DMS 273 (cell line): ENCODE results near the gene PNMA8C.

ENCODE experiments used
- DNase-seq: peaks from one replicate; lab custom pipeline; 2025; ENCODE audit not compliant: unreplicated experiment; lab: John Stamatoyannopoulos, UW

The PNMA8C gene

DNA sequence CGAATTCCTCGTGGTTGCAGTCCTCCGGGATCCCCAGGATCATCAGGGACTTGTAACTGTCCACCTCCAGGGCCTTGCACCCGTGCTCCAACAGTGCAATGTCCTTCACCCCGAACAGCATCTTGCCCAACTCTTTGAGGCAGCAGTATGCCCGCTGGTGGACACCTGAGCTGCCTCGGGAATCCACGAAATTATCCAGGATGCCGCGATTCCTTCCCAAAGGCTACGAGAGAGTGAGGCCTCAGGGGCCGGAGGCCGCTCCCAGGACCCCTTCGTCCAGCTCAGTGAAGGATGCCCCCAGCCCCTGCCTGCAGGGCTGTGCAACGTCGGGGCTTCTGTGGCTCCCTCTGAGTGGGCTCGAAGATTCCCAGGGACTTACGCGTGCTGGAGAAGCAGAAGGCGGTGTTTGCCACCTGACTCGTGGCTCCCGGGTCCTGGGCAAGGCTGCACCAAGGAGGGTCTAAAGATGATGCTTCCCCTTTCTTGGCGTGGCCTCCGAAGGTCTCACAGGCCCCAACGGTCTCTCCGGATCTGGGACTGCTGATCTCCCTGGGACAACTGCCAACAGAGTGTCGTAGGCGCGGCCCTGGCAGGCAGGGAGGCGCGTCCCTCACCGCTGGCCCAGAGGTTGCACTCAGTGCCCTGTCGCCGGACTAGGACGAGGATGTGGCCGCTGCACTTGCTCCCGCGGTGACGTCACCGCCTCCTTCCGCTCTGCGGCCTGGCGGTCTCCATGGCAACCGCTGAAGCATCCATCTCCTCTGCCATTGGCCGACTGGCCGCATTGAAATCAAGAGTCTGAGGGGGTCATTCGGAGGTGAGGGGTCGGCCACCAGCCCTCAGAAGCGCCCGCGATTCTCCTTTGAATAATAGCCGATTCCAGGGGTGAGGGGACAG lies at the start of gene PNMA8C:
Gene PNMA8C, minus strand, starts transcription at position 698 of the 897 bp plus-strand sequence. Its CDS starts 577 bp downstream, at position 121.
- peak; percentile 79 for DNase-seq

DNA sequence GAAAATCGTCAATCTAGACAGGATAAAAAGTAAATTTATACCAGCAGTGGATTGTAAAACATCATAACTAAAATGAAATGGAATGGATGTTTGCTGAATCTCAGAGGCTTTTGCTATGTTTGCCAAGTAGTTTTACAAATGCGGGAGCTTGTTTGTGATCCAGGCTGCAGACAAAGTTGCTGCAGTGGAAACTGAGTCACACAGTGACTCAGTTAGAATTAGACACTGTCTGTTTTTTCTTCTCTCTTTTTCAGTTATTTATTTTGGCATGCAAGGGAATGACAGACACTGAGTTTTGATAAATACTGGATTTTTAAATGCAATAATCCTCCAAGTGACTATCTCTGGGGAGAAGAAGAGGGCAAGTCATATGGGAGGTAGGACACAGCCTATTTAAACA lies 47.2 kb upstream of the PNMA8C start:
- no peak for DNase-seq

DNA sequence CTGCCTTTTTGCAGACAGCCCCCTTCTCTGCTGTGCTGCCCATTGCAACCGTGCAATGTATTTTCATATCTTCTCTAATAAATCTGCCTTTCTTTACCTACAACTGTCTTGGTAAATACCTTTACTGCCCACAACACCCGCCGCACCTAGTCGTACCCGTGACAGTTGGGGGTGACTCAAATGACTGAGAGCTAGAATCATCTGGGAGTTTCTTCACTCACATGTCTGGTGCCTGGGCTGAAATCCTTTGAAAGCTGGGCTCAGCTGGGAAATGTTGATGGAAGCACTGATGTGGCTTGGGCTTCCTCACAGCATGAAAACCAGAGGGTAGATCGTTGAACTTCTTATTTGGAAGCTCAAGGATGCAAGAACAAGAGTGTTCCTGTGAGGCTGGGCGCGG lies 45.5 kb upstream of the PNMA8C start:
- no peak for DNase-seq

DNA sequence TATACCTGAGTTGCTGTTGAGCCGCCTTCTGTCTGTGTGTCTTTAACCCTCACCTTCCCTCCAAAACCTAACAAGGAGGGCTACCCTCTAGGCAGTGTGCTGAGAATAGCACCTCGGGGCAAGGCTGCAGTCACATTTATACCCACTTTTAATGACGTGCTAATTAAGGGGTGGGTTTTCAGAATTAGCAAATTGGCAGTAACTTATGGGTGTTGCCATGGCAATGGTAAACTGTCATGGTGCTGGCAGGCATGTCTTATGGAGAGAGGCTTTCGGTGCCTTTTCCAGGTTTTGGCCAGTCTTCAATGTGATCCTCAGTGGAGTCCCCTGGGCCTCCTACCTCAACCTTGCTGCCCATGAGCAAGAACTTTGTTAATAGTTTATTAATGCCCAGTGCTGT lies 43.9 kb upstream of the PNMA8C start:
- no peak for DNase-seq

DNA sequence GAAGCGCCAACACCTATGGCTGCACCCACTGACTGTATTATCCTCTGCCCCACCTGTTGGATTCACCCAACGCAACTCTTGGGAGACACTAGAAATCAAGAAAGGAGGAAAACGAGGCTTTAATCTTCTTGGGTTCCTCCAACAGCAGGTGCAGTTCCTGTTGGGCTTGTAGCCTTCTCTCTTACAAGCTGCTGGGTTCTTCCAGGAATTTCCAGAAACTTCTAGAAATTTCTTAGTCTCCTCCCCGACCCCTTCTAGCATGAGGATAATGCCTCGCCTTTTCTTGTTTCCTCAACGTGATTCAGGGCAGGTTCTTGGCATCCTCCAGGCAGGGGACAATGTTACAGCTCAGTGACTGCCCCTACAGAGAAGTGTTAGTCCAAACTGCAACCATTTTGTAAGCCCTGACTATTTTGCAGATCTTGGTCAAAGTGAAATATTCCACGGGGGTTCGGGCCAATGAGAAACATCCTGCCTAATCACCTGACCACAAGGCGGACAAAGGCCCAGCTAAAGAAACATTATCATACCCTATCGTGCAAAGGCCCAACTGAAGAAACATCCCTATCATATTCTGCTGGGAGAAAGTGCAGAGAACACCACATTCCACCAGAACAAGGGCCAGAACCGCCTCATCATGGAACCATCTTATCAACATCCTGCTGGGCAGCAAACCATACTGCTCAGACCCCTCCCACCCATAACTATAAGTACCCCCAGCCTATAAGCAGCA lies 43.2 kb upstream of the PNMA8C start:
- DNase-seq: no peak

DNA sequence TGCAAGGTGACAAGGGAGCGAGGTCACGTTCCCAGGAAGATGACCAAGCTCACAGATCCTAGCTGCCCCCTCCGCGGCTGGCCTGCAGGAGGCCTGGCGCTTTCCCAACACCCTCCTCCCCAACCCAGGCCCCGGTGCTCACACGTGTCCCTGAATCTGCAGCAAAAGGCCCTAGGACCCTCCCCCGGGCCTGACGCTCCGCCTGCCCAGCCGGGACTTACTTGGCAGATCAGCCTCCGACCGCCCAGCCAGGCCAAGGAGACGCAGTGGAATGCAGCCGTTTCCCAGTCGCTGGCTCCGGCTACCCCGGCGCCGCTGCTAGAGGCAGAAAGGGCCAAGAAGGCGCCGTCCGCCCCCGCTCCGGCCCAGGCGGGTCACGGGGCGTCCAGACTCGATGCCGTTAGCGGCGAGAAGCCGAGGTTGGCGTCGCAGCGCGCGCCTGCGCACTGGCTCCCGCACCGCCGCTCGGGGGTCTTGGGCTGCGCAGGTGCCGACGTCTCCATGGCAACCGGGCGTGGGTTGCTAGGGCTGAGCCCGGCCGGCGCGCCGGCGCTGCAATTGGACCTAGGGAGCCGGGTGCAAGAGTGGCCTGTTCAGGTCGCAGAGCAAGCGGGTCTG lies 42.5 kb upstream of the PNMA8C start, which contains the start of gene PNMA8A:
Gene PNMA8A, minus strand, starts transcription at position 448 of the 618 bp plus-strand sequence. CDS start 528 bp downstream, outside the sequence.
- DNase-seq: peak; percentile 92

DNA sequence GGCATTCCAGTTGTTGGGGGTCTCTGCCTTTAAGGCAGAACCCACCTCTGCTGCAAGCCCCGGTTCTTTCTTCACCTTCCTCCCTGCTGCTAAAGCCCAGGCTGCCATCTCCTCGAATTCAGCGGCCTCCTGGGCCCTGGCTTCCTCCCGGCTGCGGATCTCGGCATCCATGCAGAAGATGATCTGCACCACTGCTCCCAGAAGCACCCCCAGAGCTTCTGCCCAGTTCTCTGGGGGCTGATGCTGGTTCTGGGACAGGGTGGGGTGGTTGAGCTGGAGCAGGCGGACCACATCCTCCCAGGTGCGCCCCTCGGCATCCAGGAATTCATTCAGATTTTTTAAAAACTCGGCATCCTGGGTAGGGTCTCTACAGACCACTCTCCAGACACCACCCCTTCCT lies 41.6 kb upstream of the PNMA8C start:
- no peak for DNase-seq

DNA sequence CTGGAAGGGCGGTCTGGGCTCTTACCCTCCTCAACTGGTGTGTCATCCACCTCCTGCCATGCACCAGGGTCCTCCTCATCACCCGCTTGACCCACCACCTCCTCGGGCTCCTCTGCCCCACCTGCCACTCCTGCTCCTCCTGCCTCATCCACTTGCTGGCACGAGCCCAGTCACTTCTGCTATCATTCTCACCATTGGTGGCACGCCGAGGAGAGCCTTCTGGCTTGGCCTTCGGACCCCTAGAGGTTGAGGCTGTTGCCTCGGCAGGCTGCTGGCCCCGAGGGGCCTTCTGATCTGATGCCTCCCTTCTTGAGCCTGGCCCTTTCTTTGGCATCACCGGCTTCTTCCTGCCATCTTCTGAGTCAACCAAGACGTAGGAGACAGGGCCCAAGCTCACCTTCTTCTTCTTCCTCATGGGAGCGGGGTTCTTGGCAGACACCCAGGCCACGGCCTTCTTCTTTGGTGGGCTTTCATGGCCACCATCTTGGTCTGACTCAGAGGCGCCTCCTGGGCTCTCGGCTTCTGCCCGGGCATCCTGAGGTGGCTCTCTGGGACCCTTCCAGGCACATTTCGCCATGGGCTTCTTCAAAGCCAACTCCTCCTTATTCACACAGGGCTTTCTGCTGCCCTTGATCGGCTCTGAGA lies 40.9 kb upstream of the PNMA8C start:
- DNase-seq: no peak

DNA sequence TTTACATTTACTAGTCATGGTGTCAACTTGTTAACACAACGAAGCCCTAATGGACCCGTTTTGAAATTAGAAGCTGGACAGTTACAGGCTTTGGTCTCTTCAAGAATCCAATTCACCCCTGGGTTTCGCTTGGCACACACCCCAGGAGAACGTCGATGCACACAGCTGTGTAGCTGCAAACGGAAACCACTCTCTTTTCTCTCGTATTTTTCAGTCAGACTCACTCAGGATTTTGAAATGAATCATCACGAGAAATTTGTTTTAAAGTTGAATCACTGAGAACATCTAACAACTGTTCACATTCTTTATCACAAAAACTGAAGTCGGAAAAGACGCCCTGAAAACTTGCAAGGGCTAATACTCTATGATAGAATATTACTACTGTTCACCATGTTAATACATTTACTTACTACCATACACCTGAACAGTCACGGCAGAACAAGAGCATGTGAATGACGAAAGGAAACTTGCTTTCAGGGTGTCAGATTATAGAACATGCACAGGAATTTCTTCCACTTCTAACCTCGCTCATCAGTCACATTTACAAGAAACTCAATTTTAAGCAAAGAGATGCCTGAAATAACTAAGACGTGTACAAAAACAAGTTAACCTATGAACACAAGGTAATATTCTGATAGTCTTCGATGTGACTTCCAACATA lies 37.9 kb upstream of the PNMA8C start:
- DNase-seq: no peak

DNA sequence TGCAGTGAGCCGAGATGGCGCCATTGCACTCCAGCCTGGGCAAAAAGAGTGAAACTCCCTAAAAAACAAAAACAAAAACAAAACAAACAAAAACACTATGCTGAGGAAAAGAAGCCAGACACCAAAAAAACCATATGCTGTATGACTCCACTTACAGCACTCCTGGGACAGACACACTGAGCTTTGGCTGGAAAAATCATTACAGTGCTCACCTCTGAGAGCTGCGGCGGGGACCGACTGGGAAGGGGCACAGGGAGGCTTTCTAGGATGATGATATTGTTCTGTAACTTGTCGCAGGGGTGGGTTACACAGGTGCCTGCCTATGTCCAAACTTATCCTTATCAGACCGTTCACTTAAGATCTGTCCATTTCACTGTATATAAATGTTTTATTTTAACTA lies 34.8 kb upstream of the PNMA8C start:
- peak; percentile 37 for DNase-seq

DNA sequence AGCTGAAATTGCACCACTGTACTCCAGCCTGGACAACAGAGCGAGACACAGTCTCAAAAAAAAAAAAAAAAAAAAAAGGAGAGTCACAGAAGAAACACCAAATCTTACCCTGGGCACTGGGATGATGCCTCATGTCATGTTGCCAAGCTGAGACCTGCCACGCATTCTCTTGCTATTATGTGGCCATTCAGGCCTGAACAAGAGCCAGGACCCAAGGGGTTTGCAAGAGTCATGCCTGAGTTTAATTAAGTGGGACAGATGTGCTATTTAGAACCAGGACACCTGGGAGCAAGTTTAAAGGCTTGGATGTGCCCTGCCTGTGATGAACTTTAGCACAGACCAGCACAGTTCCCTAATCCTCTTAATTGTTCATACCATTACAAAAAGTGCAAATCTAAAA lies 32.8 kb upstream of the PNMA8C start:
- DNase-seq: peak; percentile 81

DNA sequence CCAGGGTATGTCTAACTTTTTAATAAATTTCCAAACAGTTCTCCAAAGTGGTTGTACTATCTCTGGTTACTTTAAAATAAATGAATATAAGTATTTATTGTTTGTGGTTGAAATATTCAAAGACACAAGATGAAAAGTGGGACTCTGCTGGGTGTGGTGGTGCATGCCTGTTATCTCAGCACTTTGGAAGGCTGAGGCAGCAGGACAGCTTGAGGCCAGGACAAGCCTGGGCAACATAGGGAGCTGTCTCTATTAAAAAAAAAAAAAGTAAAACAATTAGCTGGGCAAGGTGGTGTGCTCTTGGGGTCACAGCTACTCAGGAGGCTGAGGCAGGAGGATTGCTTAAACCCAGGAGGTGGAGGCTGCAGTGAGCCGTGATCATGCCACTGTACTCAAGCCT lies 32.2 kb upstream of the PNMA8C start:
- peak; percentile 31 for DNase-seq

DNA sequence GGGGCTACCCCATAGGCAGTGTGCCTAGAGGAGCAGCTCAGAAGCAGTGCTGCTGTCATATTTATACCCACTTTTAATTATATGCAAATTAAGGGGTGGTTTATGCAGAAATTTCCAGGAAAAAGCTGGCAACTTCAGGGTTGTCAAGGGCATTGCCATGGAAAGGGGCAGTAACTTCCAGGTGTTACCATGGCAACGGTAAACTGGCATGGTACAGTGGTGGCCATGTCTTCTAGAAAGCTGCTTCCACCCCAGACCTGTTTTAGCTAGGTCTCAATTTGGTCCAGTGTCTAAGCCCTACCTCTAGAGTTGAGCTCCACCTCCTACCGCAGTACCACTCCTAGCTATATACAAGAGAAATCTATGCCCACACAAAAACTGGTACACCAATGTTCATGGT lies 31.3 kb upstream of the PNMA8C start:
- DNase-seq: peak; percentile 28

DNA sequence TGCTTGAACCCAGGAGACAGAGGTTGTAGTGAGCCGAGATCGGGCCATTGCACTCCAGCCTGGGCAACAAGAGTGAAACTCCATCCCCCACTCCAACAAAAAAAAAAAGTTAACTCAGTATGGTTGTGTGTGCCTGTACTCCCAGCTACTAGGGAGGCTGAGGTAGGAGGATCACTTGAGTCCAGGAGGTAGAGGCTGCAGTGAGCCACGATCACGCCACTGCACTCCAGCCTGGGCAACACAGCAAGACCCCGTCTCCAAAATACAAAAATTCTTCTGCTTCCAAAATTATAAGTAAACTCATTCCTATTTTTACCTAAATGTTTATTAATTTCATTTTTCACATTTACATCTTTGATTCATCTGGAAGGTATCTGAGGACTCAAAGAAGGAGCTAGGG lies 28.2 kb upstream of the PNMA8C start:
- DNase-seq: no peak

DNA sequence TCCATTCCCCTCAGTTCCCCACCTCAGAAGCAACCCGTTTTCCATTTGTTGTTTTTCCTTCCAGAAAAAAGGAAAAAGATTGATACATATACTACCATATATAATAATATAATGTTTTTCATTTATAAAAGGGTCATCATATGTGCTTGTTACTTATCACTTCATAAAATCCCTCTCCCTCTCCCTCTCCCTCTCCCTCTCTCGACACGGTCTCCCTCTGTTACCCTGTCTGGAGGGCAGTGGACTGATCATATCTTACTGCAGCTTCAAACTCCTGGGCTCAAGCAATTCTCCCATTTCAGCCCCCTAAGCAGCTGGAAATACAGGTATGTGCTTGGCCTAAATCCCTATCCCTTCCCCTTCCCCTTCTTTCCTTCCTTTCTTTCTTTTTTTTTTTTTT lies 25.5 kb upstream of the PNMA8C start:
- DNase-seq: peak; percentile 54

DNA sequence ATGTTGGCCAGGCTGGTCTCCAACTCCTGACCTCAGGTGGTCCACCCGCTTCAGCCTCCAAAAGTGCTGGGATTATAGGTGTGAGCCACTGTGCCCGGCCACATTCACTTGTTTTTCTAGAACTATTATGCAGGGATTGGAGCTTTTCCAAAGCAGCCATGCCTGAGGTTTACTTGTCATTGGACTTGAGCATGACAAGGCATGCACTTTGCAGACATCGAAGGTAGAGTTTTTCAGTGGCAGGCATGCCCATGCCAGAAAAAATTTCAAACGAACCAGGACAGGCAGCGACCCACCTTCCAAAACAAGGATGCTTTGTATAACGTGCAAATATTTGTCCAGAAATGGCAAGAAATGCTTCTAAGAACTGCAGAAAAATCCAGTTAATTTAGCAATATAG lies 24.9 kb upstream of the PNMA8C start:
- DNase-seq: peak; percentile 27

DNA sequence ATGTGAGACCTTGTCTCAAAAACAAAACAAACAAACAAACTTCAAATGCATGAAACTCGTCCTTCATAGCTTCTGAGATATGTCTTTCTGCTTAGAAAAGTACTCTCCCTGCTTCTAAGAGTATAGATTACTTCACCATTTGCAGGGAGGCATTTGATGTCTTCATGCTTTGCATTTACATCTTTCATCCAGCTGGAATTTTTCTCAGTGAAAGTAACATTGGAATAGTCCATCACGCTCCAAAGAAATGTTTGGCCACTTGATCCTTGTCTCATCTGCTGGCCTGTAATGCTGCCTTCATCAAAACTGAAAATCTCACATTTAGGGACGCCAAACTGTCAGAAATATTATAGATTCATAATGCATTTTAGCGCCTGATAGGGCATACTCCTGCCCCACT lies 23.4 kb upstream of the PNMA8C start:
- DNase-seq: no peak

DNA sequence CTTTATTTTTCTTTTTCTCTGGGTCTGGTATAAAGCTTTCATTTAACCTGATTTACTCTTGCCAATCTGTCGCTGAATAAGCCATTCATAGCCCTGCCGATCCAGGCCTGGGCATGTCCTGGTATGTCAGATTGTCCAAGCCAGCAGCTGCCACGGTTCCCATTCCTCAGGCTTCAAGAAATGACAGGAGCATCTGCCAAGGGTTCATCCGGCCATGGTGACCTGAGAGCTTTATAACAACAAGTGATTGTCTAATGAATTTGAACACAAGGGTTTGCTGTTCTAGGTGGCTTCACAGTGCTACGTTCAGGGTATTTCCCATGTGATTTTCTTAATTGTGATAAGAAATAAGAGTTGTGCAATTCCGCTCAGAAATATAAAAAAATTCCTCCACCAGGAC lies 22.6 kb upstream of the PNMA8C start:
- peak; percentile 91 for DNase-seq

DNA sequence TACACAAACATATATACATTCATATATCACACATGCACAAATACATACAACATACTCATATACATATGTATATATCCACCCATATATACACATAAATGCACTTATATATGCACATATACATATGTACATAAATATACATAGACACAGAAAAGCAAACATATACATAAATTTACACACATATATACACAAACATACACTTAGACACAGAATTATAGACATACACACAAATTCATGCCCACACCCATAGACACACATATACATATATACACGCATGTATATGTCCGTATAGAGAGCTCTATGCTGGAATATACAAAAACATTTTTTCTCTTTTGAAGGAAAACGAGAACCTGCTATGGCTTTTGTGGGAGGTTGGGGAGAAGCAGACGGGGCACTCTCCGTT lies 22.0 kb upstream of the PNMA8C start:
- no peak for DNase-seq

DNA sequence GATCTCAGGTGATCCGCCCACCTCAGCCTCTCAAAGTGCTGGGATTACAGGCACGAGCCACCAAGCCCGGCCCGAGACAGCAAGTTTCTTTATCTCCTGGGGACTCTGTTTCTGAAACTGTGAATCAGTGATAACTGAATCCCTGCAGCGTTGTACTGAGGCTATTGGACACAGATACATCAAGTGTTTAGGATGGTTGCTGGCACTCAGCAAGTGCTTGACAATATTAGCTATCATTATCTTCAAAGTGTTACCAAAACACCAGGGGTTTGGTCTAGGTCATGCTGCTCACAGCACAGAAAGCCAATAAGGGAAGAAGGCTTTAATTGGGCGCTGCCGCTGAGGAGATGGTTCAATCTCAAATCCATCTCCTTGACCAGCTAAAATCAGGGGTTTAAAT lies 20.5 kb upstream of the PNMA8C start:
- no peak for DNase-seq

DNA sequence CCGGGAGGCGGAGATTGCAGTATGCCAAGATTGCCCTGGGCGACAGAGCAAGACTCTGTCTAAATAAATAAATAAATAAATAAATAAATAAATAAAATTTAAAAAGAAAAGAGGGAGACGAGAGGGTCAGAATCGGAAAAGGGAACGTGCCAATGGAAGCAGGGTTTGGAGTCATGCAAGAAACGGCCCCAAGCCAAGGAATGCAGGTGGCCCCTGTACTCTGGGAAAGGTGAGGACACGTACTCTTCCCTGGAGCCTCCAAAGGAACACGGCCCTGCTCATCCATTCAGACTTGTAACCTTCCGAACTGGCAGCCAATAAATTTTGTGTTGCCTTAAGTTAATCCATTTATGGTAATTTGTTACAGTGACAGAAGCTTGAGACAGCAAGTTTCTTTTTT lies 19.9 kb upstream of the PNMA8C start:
- no peak for DNase-seq
